Trophoblast cell (in vitro differentiated cells and primary cell): Measurements from ENCODE around the gene ALDH16A1.

ENCODE experiments used
- DNase-seq, 2 donors: peaks; one replicate each; pipeline ENCODE4 v3.0.0-alpha.2; 2016
- H2AFZ ChIP-seq: 2 replicates; pipeline ENCODE4 v1.6.1; 2013; ENCODE audit warnings: low read length, moderate library complexity, mild to moderate bottlenecking; ENCODE audit not compliant: insufficient read depth, poor library complexity
- H2AK5ac ChIP-seq: 2 replicates; pipeline ENCODE4 v1.6.1; 2013; ENCODE audit warnings: mild to moderate bottlenecking, low read length
- H2BK120ac ChIP-seq: 2 replicates; pipeline ENCODE4 v1.6.1; 2013; ENCODE audit warnings: low read length, mild to moderate bottlenecking, moderate library complexity; ENCODE audit not compliant: insufficient read depth, poor library complexity
- H2BK12ac ChIP-seq: 2 replicates; pipeline ENCODE4 v1.6.1; 2013; ENCODE audit warnings: mild to moderate bottlenecking, low read length, moderate library complexity
- H2BK5ac ChIP-seq: 2 replicates; pipeline ENCODE4 v1.6.1; 2013; ENCODE audit warnings: low read length, low read depth, moderate library complexity, mild to moderate bottlenecking; ENCODE audit not compliant: poor library complexity
- H3K14ac ChIP-seq: 2 replicates; pipeline ENCODE4 v1.6.1; 2013; ENCODE audit warnings: mild to moderate bottlenecking, low read length
- H3K18ac ChIP-seq: 2 replicates; pipeline ENCODE4 v1.6.1; 2013; ENCODE audit warnings: mild to moderate bottlenecking, low read length
- H3K23ac ChIP-seq: 2 replicates; pipeline ENCODE4 v1.6.1; 2013; ENCODE audit warnings: low read length
- H3K27ac ChIP-seq: 2 replicates; pipeline ENCODE4 v1.5.1; 2013; ENCODE audit warnings: low read depth, mild to moderate bottlenecking, inconsistent platforms, low read length, moderate library complexity
- H3K27me3 ChIP-seq: 2 replicates; pipeline ENCODE4 v1.6.1; 2013; ENCODE audit warnings: inconsistent platforms, mild to moderate bottlenecking, low read length, moderate library complexity; ENCODE audit not compliant: insufficient read depth
- H3K36me3 ChIP-seq, 2 experiments: 1 replicate in 1 of 2; 2 replicates in 1 of 2; pipeline ENCODE4 v1.6.1; 2013; ENCODE audit warnings: low read length in 2 of 2, mild to moderate bottlenecking in 2 of 2, moderate library complexity in 1 of 2; ENCODE audit not compliant: insufficient read depth in 2 of 2, control insufficient read depth in 1 of 2
- H3K4ac ChIP-seq: 2 replicates; pipeline ENCODE4 v1.6.1; 2013; ENCODE audit warnings: low read depth, mild to moderate bottlenecking, low read length, moderate library complexity
- H3K4me1 ChIP-seq, 2 experiments: 1 replicate in 1 of 2; 2 replicates in 1 of 2; pipeline ENCODE4 v1.6.1; 2013; ENCODE audit warnings: low read length in 2 of 2, mild to moderate bottlenecking in 2 of 2, moderate library complexity in 1 of 2; ENCODE audit not compliant: insufficient read depth in 2 of 2, control insufficient read depth in 1 of 2
- H3K4me2 ChIP-seq: 2 replicates; pipeline ENCODE4 v1.6.1; 2013; ENCODE audit warnings: inconsistent platforms, mild to moderate bottlenecking, low read length, moderate library complexity
- H3K4me3 ChIP-seq: 2 replicates; pipeline ENCODE4 v1.5.1; 2013; ENCODE audit warnings: mild to moderate bottlenecking, low read depth, low read length, inconsistent platforms
- H3K79me1 ChIP-seq: one replicate; pipeline ENCODE4 v1.6.1; 2013; ENCODE audit warnings: low read length
- H3K79me2 ChIP-seq: 2 replicates; pipeline ENCODE4 v1.6.1; 2013; ENCODE audit warnings: low read length, mild to moderate bottlenecking; ENCODE audit not compliant: control insufficient read depth, insufficient read depth, poor library complexity
- H3K9ac ChIP-seq: 2 replicates; pipeline ENCODE4 v1.6.1; 2013; ENCODE audit warnings: mild to moderate bottlenecking, low read length
- H3K9me3 ChIP-seq: 2 replicates; pipeline ENCODE4 v1.6.1; 2013; ENCODE audit warnings: low read depth, mild to moderate bottlenecking, control low read depth, inconsistent platforms, low read length; ENCODE audit not compliant: insufficient read depth
- H4K12ac ChIP-seq: 2 replicates; pipeline ENCODE4 v1.6.1; 2013; ENCODE audit warnings: low read depth, mild to moderate bottlenecking, low read length, moderate library complexity
- H4K8ac ChIP-seq: 2 replicates; pipeline ENCODE4 v1.6.1; 2013; ENCODE audit warnings: low read depth, mild to moderate bottlenecking, low read length, moderate library complexity
- H4K91ac ChIP-seq: one replicate; pipeline ENCODE4 v1.6.1; 2013; ENCODE audit warnings: low read depth, mild to moderate bottlenecking, low read length, moderate library complexity
- WGBS: extraction: QIAGEN DNeasy Blood & Tissue Kit; methylation state at CpG from one replicate; pipeline ENCODE4 v1.1.7; 2013; ENCODE audit warnings: missing lambda C conversion rate; ENCODE audit not compliant: insufficient read length, insufficient coverage; ENCODE audit errors: extremely low coverage; 5-methylcytosine and 5-hydroxymethylcytosine counted together

ALDH16A1 gene

GRCh38 chr19:49453757-49454240 is 774 bp downstream of the ALDH16A1 start:
- H4K91ac ChIP-seq = peak overlapping the region; percentile 97
- peak overlapping the region; percentile 85 for H3K14ac ChIP-seq
- H3K4me1 ChIP-seq = peaks cover 0 to 8% of the 10 kb centered on the region in 2 experiments
- no peak overlapping the region for H3K23ac ChIP-seq
- peak overlapping the region; percentile 49 for H2BK5ac ChIP-seq
- peak overlapping the region; percentile 90 for H3K4ac ChIP-seq
- peaks cover 9% of the 10 kb centered on the region for H3K79me2 ChIP-seq
- peaks cover 11% of the 10 kb centered on the region for H3K79me1 ChIP-seq
- peak overlapping the region; percentile 73 for H3K9ac ChIP-seq
- H3K18ac ChIP-seq = peak overlapping the region; percentile 70
- H3K27ac ChIP-seq = peak overlapping the region; percentile 97
- no peak overlapping the region for H2BK12ac ChIP-seq
- peak overlapping the region; percentile 39 for H2BK120ac ChIP-seq
- WGBS = no CpG with 5 or more reads among the region's 10 CpGs
- no peak for DNase-seq
- H3K36me3 ChIP-seq = peaks cover 6 to 12% of the 10 kb centered on the region in 2 experiments
- peak overlapping the region; percentile 95 for H4K8ac ChIP-seq
- H3K27me3 ChIP-seq = no peaks in the 10 kb centered on the region
- peak overlapping the region; percentile 88 for H4K12ac ChIP-seq
- H2AFZ ChIP-seq = peak overlapping the region; percentile 58
- peak overlapping the region; percentile 60 for H3K4me2 ChIP-seq
- peak overlapping the region; percentile 78 for H2AK5ac ChIP-seq
- H3K9me3 ChIP-seq = no peaks in the 10 kb centered on the region
- H3K4me3 ChIP-seq = peak overlapping the region; percentile 73

GRCh38 chr19:49455773-49456172 is 2.7 kb downstream of the ALDH16A1 start:
- Histone ChIP-seq H3K9me3 (no peaks in the 10 kb centered on the region), H2BK5ac (no peak overlapping the region), H3K27ac (no peak overlapping the region), H4K12ac (no peak overlapping the region), H2BK120ac (no peak overlapping the region), H3K4me1 (peaks cover 0 to 9% of the 10 kb centered on the region in 2 experiments), H2BK12ac (no peak overlapping the region), H3K27me3 (no peaks in the 10 kb centered on the region), H2AK5ac (no peak overlapping the region), H3K79me1 (peaks cover 11% of the 10 kb centered on the region), H3K36me3 (peaks cover 3 to 7% of the 10 kb centered on the region in 2 experiments), H3K14ac (no peak overlapping the region), H3K9ac (no peak overlapping the region), H3K18ac (no peak overlapping the region), H3K4me3 (no peak overlapping the region), H3K23ac (no peak overlapping the region), H3K79me2 (peaks cover 9% of the 10 kb centered on the region), H4K91ac (no peak overlapping the region), H4K8ac (no peak overlapping the region), H3K4ac (no peak overlapping the region), H2AFZ (no peak overlapping the region), H3K4me2 (no peak overlapping the region)
- DNase-seq = no peak
- no CpG with 5 or more reads among the region's 5 CpGs for WGBS

GRCh38 chr19:49456326-49456725 is 3.3 kb downstream of the ALDH16A1 start:
- WGBS = no CpG with 5 or more reads among the region's 5 CpGs

GRCh38 chr19:49458567-49458903 is 5.5 kb downstream of the ALDH16A1 start:
- H3K79me1 ChIP-seq = peaks cover 3% of the 10 kb centered on the region

More at GRCh38 chr19:49456326-49456725, 3.3 kb downstream of the ALDH16A1 start:
- no peak for DNase-seq
- no peak overlapping the region for H2BK5ac ChIP-seq
- no peak overlapping the region for H2BK12ac ChIP-seq
- H4K12ac ChIP-seq = no peak overlapping the region
- H3K4me2 ChIP-seq = no peak overlapping the region
- no peak overlapping the region for H3K18ac ChIP-seq
- peaks cover 0 to 9% of the 10 kb centered on the region in 2 experiments for H3K4me1 ChIP-seq
- no peaks in the 10 kb centered on the region for H3K9me3 ChIP-seq
- H3K27ac ChIP-seq = no peak overlapping the region
- H4K91ac ChIP-seq = no peak overlapping the region
- no peak overlapping the region for H3K4ac ChIP-seq
- H2AFZ ChIP-seq = no peak overlapping the region
- H2AK5ac ChIP-seq = no peak overlapping the region
- H4K8ac ChIP-seq = no peak overlapping the region
- H3K9ac ChIP-seq = no peak overlapping the region
- peaks cover 7% of the 10 kb centered on the region for H3K79me2 ChIP-seq
- H3K23ac ChIP-seq = no peak overlapping the region
- no peak overlapping the region for H2BK120ac ChIP-seq
- no peaks in the 10 kb centered on the region for H3K27me3 ChIP-seq
- H3K4me3 ChIP-seq = no peak overlapping the region
- peaks cover 3 to 8% of the 10 kb centered on the region in 2 experiments for H3K36me3 ChIP-seq
- H3K14ac ChIP-seq = no peak overlapping the region
- H3K79me1 ChIP-seq = peaks cover 9% of the 10 kb centered on the region

More at GRCh38 chr19:49458567-49458903, 5.5 kb downstream of the ALDH16A1 start:
- Histone ChIP-seq H3K27ac (no peak overlapping the region), H2BK5ac (no peak overlapping the region), H3K9me3 (no peaks in the 10 kb centered on the region), H2AFZ (no peak overlapping the region), H3K4me3 (no peak overlapping the region), H3K14ac (no peak overlapping the region), H3K4me1 (peaks cover 0 to 9% of the 10 kb centered on the region in 2 experiments), H3K79me2 (peaks cover 2% of the 10 kb centered on the region), H4K12ac (no peak overlapping the region), H4K91ac (no peak overlapping the region), H4K8ac (no peak overlapping the region), H3K18ac (no peak overlapping the region), H2BK12ac (no peak overlapping the region), H3K27me3 (no peaks in the 10 kb centered on the region), H3K36me3 (peaks cover 6 to 13% of the 10 kb centered on the region in 2 experiments), H3K4me2 (no peak overlapping the region), H2AK5ac (no peak overlapping the region), H2BK120ac (no peak overlapping the region), H3K4ac (no peak overlapping the region), H3K23ac (no peak overlapping the region), H3K9ac (no peak overlapping the region)
- DNase-seq = no peak
- WGBS = no CpG with 5 or more reads among the region's 5 CpGs
